Skeletal muscle satellite cell (primary cell): ENCODE data around the gene GLDC.

ENCODE experiments used
- H3K27me3 ChIP-seq: 2 replicates; pipeline ENCODE4 v1.7.0; 2013; ENCODE audit warnings: low read length; ENCODE audit not compliant: control insufficient read depth, insufficient read depth
- H3K36me3 ChIP-seq: 2 replicates; pipeline ENCODE4 v1.7.0; 2013; ENCODE audit warnings: mild to moderate bottlenecking, control low read depth, low read length; ENCODE audit not compliant: insufficient read depth
- H3K4me1 ChIP-seq: 2 replicates; pipeline ENCODE4 v1.7.0; 2013; ENCODE audit warnings: low read length; ENCODE audit not compliant: control insufficient read depth, insufficient read depth
- H3K4me2 ChIP-seq: 2 replicates; pipeline ENCODE4 v1.7.0; 2013; ENCODE audit warnings: mild to moderate bottlenecking, low read length
- H3K4me3 ChIP-seq: 2 replicates; pipeline ENCODE4 v1.7.0; 2013; ENCODE audit warnings: low read length
- H3K9ac ChIP-seq: 2 replicates; pipeline ENCODE4 v1.7.0; 2013; ENCODE audit warnings: mild to moderate bottlenecking, low read depth, low read length, moderate library complexity
- H3K9me3 ChIP-seq: replicated peaks from 2 replicates; pipeline ENCODE4 v1.7.0; 2013; ENCODE audit warnings: mild to moderate bottlenecking, control low read depth, low read length

GLDC gene

DNA sequence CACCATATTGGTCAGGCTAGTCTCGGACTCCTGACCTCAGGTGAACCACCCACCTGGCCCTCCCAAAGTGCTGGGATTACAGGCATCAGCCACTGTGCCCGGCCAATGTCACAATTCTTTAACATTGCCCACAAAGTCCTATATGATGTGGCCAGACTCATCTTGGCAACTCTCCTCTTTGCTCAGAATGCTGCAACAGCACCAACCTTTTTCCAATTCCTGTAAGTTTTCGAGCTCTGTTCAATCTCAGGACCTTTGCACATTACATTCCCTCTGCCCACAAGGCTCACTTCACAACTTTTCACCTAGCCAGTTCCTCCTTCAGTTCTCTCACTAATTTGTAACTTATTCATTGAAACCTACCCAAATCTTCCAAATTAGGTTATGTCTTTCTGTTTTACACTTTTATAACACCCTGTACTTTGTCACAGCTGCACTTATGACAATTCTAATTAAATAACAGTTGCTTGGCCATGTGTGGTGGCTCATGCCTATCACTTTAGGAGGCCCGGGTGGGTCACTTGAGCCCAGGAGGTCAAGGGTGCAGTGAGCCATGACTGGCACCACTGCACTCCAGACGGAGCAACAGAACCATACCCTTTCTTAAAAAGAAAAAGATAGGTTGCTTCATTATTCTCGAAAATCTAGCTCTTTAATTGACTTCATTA lies 30.9 kb upstream of the GLDC start:
- H3K4me3 ChIP-seq, result no peak overlapping the region

DNA sequence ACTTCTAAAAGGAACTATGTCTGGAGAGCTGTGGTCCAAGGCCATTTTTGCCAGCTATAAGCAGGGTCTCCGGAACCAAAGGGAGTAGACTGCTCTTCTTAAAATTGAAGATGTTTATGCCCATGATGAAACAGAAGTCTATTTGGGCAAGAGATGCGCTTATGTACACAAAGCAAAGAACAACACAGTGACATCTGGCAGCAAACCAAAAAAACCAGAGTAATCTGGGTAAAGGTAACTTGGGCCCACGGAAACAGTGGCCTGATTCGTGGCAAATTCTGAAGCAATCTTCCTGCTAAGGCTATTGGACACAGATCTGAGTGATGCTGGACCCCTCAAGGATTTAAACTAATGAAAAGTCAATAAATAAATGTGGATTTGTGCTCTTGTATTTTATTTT lies 29.7 kb upstream of the GLDC start:
- Histone ChIP-seq H3K27me3 (no peaks in the 10 kb centered on the region), H3K36me3 (no peaks in the 10 kb centered on the region), H3K9me3 (no peaks in the 10 kb centered on the region), H3K9ac (no peak overlapping the region), H3K4me1 (no peaks in the 10 kb centered on the region), H3K4me2 (no peak overlapping the region), H3K4me3 (no peak overlapping the region)

More for the DNA sequence above, 30.9 kb upstream of the GLDC start:
- no peak overlapping the region for H3K4me2 ChIP-seq
- H3K4me1 ChIP-seq, result no peaks in the 10 kb centered on the region
- no peaks in the 10 kb centered on the region for H3K36me3 ChIP-seq
- no peaks in the 10 kb centered on the region for H3K9me3 ChIP-seq
- no peaks in the 10 kb centered on the region for H3K27me3 ChIP-seq
- no peak overlapping the region for H3K9ac ChIP-seq

DNA sequence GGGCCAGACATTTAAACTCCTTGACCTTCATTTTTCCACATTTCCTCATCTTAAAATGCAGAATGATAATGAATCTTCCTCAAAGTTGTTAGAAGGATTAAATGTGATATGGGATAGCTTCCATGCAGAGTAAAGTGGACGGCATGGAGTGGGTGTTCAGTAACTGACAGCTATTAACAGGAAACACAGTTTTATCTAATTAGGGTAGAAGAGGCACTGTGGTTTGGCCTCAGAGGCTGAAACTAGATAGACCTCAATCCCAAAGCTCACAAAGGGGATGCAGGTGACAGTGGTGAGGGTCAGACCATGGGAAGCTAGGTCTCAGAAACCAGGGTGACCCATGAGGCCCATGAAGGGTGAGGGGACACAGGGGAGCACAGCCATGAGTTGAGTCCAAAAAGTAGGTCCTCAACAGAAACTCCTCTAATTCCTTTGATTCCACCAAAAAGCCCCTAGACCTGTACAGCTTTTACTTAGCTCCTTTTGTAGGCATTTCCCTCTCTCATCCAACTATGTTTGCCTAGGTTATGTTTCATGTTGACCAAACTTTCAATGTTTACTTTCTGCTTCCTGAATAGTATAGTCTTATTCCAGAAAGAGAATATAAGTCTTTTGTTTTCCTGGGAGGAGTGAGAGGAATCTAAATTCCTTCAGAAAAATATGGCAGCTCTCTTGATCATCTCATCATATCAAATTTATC lies 27.9 kb upstream of the GLDC start:
- H3K4me3 ChIP-seq, result no peak overlapping the region
- H3K27me3 ChIP-seq, result no peaks in the 10 kb centered on the region
- no peak overlapping the region for H3K4me2 ChIP-seq
- no peaks in the 10 kb centered on the region for H3K4me1 ChIP-seq
- no peak overlapping the region for H3K9ac ChIP-seq
- H3K36me3 ChIP-seq, result no peaks in the 10 kb centered on the region
- H3K9me3 ChIP-seq, result no peaks in the 10 kb centered on the region

DNA sequence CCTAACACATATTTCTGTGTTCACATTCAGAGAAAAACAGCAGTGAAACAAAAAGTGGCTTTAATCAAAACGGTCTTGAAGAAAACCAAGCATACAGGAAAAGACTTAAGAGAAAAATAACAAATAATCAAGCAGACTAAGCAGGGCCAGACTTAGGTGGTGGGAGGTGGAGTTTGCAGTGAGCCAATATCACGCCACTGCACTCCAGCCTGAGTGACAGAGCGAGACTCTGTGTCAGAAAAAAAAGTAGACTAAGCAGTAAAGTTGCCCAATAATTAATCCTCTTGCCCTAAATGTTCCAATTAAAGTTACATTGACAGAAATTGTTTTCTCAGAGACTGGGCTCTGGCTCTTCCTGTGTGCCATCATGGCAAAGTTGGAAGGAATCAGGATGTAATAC lies 26.6 kb upstream of the GLDC start:
- Histone ChIP-seq H3K36me3 (no peaks in the 10 kb centered on the region), H3K27me3 (no peaks in the 10 kb centered on the region), H3K4me1 (no peaks in the 10 kb centered on the region), H3K4me2 (no peak overlapping the region), H3K9ac (no peak overlapping the region), H3K9me3 (no peaks in the 10 kb centered on the region), H3K4me3 (no peak overlapping the region)

DNA sequence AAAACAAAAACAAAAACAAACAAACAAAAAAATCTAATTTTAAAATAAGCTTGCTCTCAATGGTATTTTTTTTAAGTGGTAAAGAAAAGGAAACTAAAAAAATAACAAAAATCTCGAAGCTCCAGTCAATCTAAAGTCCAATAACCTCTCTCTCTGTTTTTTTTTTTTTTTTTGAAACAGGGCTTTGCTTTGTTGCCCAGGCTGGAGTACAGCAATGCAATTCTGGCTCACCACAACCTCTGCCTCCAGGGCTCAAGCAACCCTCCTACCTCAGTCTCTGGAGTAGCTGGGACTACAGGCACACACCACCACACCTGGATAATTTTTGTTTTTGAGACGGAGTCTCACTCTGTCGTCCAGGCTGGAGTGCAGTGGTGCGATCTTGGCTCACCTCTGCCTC lies 25.9 kb upstream of the GLDC start:
- no peak overlapping the region for H3K4me2 ChIP-seq
- no peaks in the 10 kb centered on the region for H3K9me3 ChIP-seq
- H3K4me1 ChIP-seq, result no peaks in the 10 kb centered on the region
- no peak overlapping the region for H3K9ac ChIP-seq
- H3K36me3 ChIP-seq, result no peaks in the 10 kb centered on the region
- no peak overlapping the region for H3K4me3 ChIP-seq
- H3K27me3 ChIP-seq, result no peaks in the 10 kb centered on the region

DNA sequence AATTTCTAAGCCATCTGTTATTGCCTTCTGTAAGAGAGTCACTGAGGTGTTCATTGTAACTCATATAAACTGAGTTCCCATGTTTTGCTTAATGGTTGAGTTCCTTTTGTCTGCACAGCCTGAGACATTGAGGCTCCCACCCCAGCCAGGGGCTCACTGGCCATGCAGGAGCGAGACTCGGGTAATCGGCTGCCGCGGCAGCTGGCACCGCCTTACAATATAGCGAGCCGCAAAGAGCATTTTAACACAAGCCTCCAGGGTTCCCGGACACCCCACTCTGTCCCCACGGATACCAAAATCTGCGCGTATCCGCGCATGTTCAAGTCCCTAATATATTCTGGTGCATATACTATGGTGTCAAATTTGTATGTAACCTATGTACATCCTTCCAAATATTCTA lies 24.4 kb upstream of the GLDC start:
- Histone ChIP-seq H3K36me3 (no peaks in the 10 kb centered on the region), H3K4me2 (no peak overlapping the region), H3K9me3 (no peaks in the 10 kb centered on the region), H3K4me1 (no peaks in the 10 kb centered on the region), H3K27me3 (no peaks in the 10 kb centered on the region), H3K4me3 (no peak overlapping the region), H3K9ac (no peak overlapping the region)

DNA sequence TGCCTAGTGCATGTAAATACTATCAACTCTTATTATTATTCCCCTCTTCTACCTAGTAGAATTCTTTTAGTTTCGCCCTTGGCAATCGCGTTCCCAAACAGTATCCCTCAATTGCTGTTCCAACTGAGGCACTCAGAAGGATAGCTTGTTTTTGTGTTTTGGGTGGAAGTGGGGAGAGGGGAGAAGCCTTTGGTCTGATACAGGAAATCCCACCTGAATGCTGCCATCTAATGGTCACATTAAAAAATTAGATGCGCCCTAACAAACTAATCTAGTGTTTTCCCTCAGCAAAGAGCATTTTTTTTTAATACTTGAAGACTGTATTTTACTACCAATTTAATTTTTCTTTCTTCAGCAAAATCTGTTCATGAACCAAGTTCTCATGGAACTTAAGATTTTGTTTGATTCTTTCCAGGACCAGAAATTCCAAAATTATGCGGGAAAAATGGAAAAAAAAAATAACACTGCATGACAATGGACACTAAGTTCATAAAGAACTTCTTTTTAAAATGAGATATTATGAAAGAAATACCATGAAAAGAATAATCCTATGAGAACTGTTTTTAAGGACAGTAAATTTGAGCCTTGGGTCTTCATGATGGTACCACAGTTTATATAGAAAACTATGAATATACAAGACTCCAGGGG lies 22.2 kb upstream of the GLDC start:
- Histone ChIP-seq H3K4me2 (no peak overlapping the region), H3K27me3 (no peaks in the 10 kb centered on the region), H3K9ac (no peak overlapping the region), H3K36me3 (no peaks in the 10 kb centered on the region), H3K4me1 (no peaks in the 10 kb centered on the region), H3K4me3 (no peak overlapping the region), H3K9me3 (no peaks in the 10 kb centered on the region)

DNA sequence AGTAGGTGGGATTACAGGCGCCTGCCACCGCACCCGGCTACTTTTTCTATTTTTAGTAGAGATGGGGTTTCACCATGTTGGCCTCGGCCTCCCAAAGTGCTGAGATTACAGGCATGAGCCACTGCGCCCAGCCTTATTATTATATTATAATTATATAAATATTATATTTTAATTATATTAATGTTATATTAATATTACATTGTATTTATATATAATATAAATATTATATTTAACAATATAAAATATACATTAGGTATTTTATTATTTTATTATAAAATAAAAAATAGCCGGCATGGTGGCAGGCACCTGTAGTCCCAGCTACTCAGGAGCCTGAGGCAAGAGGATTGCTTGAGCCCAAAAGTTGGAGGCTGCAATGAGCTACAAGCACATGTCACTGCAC lies 21.6 kb upstream of the GLDC start:
- Histone ChIP-seq H3K9ac (no peak overlapping the region), H3K4me3 (no peak overlapping the region), H3K36me3 (no peaks in the 10 kb centered on the region), H3K27me3 (no peaks in the 10 kb centered on the region), H3K9me3 (no peaks in the 10 kb centered on the region), H3K4me2 (no peak overlapping the region), H3K4me1 (no peaks in the 10 kb centered on the region)

DNA sequence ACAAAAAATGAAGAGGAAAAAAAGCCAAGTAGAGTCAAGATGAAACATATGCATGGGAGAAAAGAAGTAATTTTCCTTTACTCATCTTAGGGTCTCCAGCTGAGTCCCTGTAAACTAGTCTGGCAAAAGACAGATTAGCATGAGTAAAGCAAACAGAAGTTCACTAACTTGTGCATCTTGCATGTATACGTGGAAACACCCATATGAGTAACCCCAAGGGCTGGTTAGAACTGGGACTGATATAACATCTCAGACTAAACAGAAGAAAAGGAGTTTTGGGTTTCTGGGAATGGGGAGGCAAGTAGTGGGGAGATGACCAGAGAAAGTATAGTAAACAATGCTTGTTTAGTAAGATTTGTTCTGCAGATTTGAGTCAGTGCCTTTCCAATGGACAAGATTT lies 20.1 kb upstream of the GLDC start:
- Histone ChIP-seq H3K4me3 (no peak overlapping the region), H3K27me3 (no peaks in the 10 kb centered on the region), H3K4me2 (no peak overlapping the region), H3K9me3 (no peaks in the 10 kb centered on the region), H3K9ac (no peak overlapping the region), H3K36me3 (no peaks in the 10 kb centered on the region), H3K4me1 (no peaks in the 10 kb centered on the region)

DNA sequence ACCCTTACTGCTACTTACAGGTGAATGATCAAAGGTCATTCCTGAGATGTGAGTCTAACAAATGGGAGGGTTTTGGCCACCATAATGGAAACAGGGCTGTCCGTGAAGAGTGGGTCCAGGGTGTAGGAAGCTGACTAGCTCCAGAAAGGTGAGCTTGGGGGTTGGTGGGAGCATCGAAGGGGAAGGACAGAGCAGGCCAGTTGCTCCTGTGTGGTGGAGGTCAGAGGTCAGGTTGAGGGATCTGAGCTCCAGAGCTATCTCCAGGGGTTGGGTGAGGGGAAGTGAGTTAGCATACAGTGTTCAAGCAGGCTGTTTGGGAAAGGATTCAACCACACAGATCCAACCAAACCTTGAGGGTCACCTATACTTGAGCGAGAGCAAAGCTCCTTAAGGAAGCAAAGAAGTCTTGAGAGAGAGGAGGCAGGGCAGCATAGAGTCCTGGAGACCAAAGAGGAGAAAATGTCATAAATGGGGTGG lies 18.7 kb upstream of the GLDC start:
- H3K9me3 ChIP-seq, result no peaks in the 10 kb centered on the region
- H3K4me1 ChIP-seq, result no peaks in the 10 kb centered on the region
- no peaks in the 10 kb centered on the region for H3K36me3 ChIP-seq
- no peak overlapping the region for H3K4me2 ChIP-seq
- H3K9ac ChIP-seq, result no peak overlapping the region
- H3K4me3 ChIP-seq, result no peak overlapping the region
- H3K27me3 ChIP-seq, result no peaks in the 10 kb centered on the region

DNA sequence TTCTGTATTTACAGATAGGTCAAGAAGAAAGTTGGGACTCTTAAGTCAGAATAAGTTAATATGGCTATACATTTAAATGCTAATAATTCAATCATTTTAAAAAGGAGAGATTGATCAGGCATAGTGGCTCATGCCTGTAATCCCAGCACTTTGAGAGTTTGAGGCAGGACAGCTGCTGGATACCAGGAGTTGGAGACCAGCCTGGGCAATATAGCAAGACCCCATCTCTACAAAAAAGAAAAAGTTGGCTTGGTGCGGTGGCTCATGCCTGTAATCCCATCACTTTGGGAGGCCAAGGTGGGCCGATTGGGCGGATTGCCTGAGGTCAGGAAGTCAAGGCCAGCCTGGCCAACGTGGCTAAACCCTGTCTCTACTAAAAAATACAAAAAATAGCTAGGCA lies 15.0 kb upstream of the GLDC start:
- no peak overlapping the region for H3K4me3 ChIP-seq
- no peaks in the 10 kb centered on the region for H3K36me3 ChIP-seq
- H3K4me2 ChIP-seq, result no peak overlapping the region

More for the DNA sequence above, 15.0 kb upstream of the GLDC start:
- no peaks in the 10 kb centered on the region for H3K4me1 ChIP-seq
- H3K9me3 ChIP-seq, result no peaks in the 10 kb centered on the region
- no peaks in the 10 kb centered on the region for H3K27me3 ChIP-seq
- H3K9ac ChIP-seq, result no peak overlapping the region
